ENCODE data around the gene HNRNPAB.

HNRNPAB gene

GRCh38 chr5:178204182-178204934, at the start of gene HNRNPAB:
Gene HNRNPAB (plus strand): TSS chr5:178204533. CDS start chr5:178204838, 305 bp downstream.
- DNase-seq, result peak; percentile 95

GRCh38 chr5:178155065-178155464, 49.3 kb upstream of the HNRNPAB start:
- DNase-seq, result no peak

GRCh38 chr5:178160176-178160575, 44.2 kb upstream of the HNRNPAB start:
- DNase-seq, result no peak

GRCh38 chr5:178162481-178162880, 41.9 kb upstream of the HNRNPAB start:
- DNase-seq, result no peak

- DNase-seq, result peak; percentile 92
These were observed 40.3 kb upstream of the HNRNPAB start for GRCh38 chr5:178163772-178164735.

GRCh38 chr5:178165581-178165980, 38.8 kb upstream of the HNRNPAB start:
- DNase-seq, result no peak

- no peak for DNase-seq
These were observed 33.9 kb upstream of the HNRNPAB start for GRCh38 chr5:178170455-178170854.

- no peak for DNase-seq
These were observed 29.9 kb upstream of the HNRNPAB start for GRCh38 chr5:178174456-178174855.

- no peak for DNase-seq
These were observed 27.5 kb upstream of the HNRNPAB start for GRCh38 chr5:178176791-178177190.

- no peak for DNase-seq
These were observed 26.8 kb upstream of the HNRNPAB start for GRCh38 chr5:178177569-178177968.

- no peak for DNase-seq
These were observed 24.0 kb upstream of the HNRNPAB start for GRCh38 chr5:178180141-178180863.

- DNase-seq, result no peak
These were observed 22.0 kb upstream of the HNRNPAB start for GRCh38 chr5:178182158-178182876.

GRCh38 chr5:178186427-178186826, 17.9 kb upstream of the HNRNPAB start:
- DNase-seq, result no peak

- DNase-seq, result no peak
These were observed 17.3 kb upstream of the HNRNPAB start, which contains the start of gene GMCL2 for GRCh38 chr5:178187014-178187413. Gene GMCL2 (minus strand): TSS chr5:178187371. CDS start chr5:178187299, 72 bp downstream.

- no peak for DNase-seq
These were observed 14.9 kb upstream of the HNRNPAB start for GRCh38 chr5:178189433-178189832.

GRCh38 chr5:178191661-178192060, 12.7 kb upstream of the HNRNPAB start:
- no peak for DNase-seq

GRCh38 chr5:178192244-178192643, 12.1 kb upstream of the HNRNPAB start:
- no peak for DNase-seq

- DNase-seq, result no peak
These were observed 11.5 kb upstream of the HNRNPAB start for GRCh38 chr5:178192787-178193186.

- no peak for DNase-seq
These were observed 11.0 kb upstream of the HNRNPAB start for GRCh38 chr5:178193251-178193809.

GRCh38 chr5:178194026-178194425, 10.3 kb upstream of the HNRNPAB start:
- no peak for DNase-seq

GRCh38 chr5:178196281-178196812, 8.0 kb upstream of the HNRNPAB start:
- no peak for DNase-seq

GRCh38 chr5:178196986-178197385, 7.3 kb upstream of the HNRNPAB start:
- DNase-seq, result no peak
